Stimulated activated CD8-positive, alpha-beta memory T cell treated with anti-CD3 and anti-CD28 coated beads, Interleukin-7, amount 100 ng/mL, for 24 hours (primary cell): ENCODE data around the gene SBK1.
"Not testable (repeated sequence)": the region's sequence is repeated elsewhere in the genome, so short reads cannot be mapped to it uniquely, and the experiment has no call there.

Experiments
- DNase-seq: peaks from one replicate; pipeline ENCODE4 v3.0.0-alpha.2; 2020; ENCODE audit warnings: low read depth

Gene SBK1

DNA sequence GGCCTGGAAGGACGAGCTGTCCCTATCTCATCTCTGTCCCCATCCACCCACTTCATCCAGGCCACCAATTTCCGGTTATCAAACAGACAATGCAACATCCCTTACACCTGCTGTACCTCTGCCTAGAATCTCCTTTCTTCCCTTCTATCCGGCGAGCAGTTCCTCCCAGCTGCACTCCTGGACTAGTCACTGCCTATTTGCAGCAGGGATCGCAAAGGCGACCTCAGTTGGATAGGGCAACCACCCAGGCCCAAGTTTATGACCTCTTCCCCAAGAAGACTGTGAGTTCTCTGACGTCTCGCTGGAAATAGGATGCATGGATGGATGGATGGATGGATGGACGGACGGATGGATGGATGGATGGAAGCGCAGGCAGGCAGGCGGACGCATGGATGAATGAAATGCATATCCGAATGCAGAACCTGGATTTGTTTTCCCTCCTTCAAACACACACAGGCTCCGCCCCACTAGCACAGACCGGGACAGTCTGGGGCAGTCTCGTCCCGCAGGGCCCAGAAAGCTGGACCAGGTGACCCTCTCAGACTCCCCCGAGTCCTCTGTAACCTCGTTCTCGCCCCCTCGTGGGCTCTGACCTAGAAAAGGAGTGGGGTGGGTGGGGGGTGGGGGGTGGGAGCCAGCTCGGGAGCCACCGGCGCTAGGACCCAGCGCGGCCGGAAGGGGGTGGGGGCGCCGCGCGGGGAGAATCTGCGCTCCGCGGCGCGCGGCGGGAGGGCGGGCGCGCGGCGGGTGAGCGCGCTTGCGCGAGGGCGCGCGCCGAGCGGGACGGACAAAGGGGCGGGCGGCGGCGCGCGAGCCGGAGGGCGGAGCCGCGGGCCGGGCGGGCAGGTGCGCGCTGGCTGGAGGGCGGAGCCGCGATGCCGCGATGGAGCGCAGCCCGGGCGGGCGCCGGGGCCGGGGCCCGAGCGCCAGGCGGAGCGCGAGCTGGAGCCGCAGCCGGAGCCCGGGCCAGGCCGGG lies at the start of gene SBK1:
Gene SBK1 (plus strand): TSS at position 875 of the 976 bp plus-strand sequence. CDS start 24,867 bp downstream, outside the sequence.
- DNase-seq: peak; percentile 45

- not testable (repeated sequence) for DNase-seq
Observed at GRCh38 chr16:28249483-28249882, 42.8 kb upstream of the SBK1 start.

- DNase-seq: no peak
Observed at GRCh38 chr16:28250999-28251398, 41.3 kb upstream of the SBK1 start.

DNA sequence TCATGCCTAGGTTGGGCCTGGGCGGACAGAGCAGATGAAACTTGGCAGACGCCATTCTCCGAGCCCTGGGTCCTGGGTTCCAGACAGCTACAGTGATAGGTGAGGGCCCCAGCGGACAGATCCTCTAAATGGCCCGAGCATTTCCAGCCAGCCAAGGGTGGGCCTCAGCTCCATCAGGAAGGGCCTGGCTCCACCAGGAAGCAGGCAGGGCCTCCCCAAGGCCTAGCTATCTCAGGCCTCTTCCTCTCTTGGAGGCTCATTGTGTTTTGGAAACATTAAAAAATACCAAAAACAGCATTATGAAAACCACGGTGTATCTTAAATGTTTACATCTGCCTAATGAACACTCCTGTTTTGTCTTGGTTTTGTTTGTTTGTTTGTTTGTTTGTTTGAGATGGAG lies 38.2 kb upstream of the SBK1 start:
- no peak for DNase-seq

GRCh38 chr16:28255838-28256237 lies 36.5 kb upstream of the SBK1 start:
- no peak for DNase-seq

DNA sequence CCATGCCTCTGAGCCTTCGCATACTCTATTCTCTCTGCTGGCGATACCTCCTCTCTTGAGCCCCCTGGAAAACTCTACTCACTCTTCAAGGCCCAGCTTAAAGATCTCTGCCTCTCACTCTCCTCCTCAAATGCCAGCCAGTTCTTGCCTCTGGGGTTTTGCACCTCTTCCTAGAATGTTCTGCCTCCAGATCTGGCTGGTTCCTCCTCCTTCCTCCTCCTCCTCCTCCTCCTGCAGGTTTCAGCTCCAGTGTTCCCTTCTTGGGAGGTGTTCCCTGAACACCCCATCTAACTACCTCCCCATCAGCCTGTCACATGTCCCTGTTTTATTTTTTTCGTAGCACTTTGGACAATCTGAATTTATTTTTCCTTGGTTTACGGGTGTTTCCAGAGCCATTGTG lies 35.1 kb upstream of the SBK1 start:
- DNase-seq: no peak

DNA sequence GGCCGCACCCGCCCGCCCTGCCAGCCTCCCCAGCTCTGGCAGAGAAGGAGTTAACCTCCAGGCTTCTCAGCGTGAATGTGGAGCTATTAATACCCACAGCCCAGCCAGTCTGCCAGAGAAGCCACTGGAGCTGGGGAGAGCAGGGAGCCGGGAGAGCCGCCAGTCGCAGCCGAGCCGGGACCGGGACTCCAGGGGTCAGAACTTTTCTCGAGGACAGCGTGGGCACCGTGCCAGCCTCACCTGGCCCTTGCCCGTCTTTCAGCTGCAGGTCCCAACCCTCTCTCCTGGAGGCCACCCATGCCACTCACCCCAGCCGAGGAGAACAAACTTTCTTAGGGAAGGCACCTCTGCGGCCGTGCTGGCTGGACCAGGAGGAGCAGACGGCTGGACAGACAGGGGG lies 33.8 kb upstream of the SBK1 start:
- DNase-seq: no peak

DNA sequence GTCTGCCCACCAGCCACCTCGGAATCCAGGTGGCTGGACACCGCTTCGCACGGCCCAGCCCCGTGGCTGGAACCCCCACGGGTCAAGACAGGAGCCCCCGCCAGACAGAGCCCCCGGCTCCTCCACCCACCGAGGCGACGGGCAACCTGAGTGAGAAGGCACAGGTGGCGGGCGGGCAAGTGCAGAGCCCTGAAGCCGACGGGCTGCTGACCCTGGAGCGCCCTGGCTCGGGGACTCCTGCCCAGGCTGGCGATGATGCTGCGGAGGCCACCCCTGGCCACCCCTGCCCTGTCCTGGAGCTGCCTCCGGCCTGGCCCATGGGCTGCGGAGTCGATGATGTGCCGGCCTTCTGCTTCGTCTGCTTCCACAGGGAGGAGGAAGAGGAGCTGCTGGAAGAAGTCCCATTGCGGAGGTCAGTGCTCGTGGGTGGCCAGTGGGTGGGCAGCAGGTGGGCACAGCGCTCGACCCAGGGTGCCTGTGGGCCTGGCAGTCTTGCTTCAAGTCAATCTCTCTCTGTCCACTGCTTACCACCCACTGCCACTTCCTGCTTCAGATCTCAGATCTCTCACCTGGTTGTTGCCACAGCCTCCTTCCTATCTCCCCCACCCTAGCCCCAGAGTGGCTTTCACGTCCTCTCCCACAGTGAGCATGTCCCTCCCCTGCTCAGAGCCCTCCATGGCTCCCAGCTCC lies 33.1 kb upstream of the SBK1 start:
- DNase-seq: no peak

GRCh38 chr16:28259781-28260150 lies 32.6 kb upstream of the SBK1 start:
- DNase-seq: no peak

GRCh38 chr16:28260193-28260592 lies 32.1 kb upstream of the SBK1 start:
- DNase-seq: no peak

DNA sequence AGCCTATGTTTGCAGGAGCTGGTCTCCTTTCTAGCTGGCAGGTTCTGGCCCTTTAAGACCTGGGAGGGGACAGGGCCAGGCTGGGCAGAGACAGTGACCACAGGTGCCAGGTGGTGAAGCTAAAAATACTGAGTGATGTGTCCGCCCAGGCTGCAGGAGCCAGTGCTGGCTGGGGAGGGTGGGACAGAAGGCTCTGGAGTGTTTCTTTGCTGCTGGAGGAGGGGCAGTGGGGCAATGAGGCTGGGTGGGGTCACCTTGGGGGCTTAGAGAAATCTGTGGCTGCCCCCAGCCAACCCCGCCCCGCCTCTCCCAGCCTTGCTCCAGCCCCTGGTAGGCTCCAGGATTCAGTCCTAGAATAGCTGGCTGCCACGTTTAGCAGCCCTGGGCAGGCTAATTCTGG lies 30.4 kb upstream of the SBK1 start:
- no peak for DNase-seq

- DNase-seq: no peak
Observed at GRCh38 chr16:28263305-28263704, 29.0 kb upstream of the SBK1 start.

GRCh38 chr16:28264656-28265055 lies 27.7 kb upstream of the SBK1 start:
- no peak for DNase-seq

GRCh38 chr16:28265822-28266221 lies 26.5 kb upstream of the SBK1 start:
- no peak for DNase-seq

- no peak for DNase-seq
Observed at GRCh38 chr16:28267356-28267755, 25.0 kb upstream of the SBK1 start.

GRCh38 chr16:28273511-28273910 lies 18.8 kb upstream of the SBK1 start:
- no peak for DNase-seq

- DNase-seq: no peak
Observed at GRCh38 chr16:28274676-28275075, 17.6 kb upstream of the SBK1 start.

DNA sequence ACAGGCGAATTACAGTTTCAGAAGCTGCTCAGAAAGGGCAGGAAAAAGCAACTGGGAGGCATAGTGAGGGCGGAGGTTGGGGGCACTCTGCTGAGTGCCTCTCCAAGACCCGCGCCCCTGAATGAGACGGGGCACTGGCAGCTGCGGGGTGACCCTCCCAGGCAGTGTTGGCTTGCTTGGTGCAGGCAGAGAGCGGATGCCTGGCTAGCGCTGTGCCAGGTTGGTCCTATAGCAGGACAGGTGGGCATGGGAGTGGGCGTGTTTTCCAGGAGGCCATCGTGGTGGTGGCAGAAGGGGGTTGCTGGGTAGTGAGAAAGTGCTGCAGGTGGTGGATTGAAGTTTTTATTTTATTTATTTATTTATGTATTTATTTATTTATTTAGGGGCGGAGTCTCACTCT lies 16.0 kb upstream of the SBK1 start:
- DNase-seq: no peak

- DNase-seq: peak; percentile 73
Observed at GRCh38 chr16:28277537-28278388, 14.6 kb upstream of the SBK1 start.

DNA sequence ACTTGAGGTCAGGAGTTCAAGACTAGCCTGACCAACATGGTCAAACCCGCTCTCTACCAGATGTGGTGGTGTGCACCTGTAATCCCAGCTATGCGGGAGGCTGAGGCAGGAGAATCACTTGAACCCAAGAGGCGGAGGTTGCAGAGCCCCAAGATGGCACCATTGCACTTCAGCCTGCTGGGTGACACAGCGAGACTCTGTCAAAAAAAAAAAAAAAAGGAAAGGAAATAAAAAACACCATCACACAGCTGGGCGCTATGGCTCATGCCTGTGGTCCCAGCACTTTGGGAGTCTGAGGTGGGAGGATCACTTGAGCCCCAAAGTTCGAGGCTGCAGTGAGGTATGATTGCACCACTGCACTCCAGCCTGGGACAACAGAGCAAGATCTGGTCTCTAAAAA lies 13.3 kb upstream of the SBK1 start:
- DNase-seq: no peak

GRCh38 chr16:28280881-28281836 lies 11.2 kb upstream of the SBK1 start:
- no peak for DNase-seq
